NCI-H1694 treated with DMSO at 0.1 percent for 48 hours (cell line): ENCODE results near the gene FYN.
"Not testable (repeated sequence)": the region's sequence is repeated elsewhere in the genome, so short reads cannot be mapped to it uniquely, and the experiment has no call there.

ENCODE experiments used
- DNase-seq: peaks from one replicate; lab custom pipeline; 2025; lab: John Stamatoyannopoulos, UW

FYN gene

GRCh38 chr6:111680811-111681609 is 192.2 kb downstream of the FYN start:
- not testable (repeated sequence) for DNase-seq

GRCh38 chr6:111680015-111680712 is 193.1 kb downstream of the FYN start:
- DNase-seq, result no peak

- no peak for DNase-seq
Observed at GRCh38 chr6:111679126-111679858, 194.0 kb downstream of the FYN start.

GRCh38 chr6:111677249-111677990 is 195.8 kb downstream of the FYN start:
- no peak for DNase-seq

- no peak for DNase-seq
Observed at GRCh38 chr6:111676383-111676782, 196.9 kb downstream of the FYN start.

- DNase-seq, result no peak
Observed at GRCh38 chr6:111674883-111675282, 198.4 kb downstream of the FYN start.

GRCh38 chr6:111674413-111674812 is 198.8 kb downstream of the FYN start:
- DNase-seq, result no peak

GRCh38 chr6:111673937-111674336 is 199.3 kb downstream of the FYN start:
- no peak for DNase-seq

- DNase-seq, result no peak
Observed at GRCh38 chr6:111673532-111673931, 199.7 kb downstream of the FYN start.

GRCh38 chr6:111672761-111673450 is 200.3 kb downstream of the FYN start:
- no peak for DNase-seq

- no peak for DNase-seq
Observed at GRCh38 chr6:111669326-111669725, 203.9 kb downstream of the FYN start.

GRCh38 chr6:111668410-111668809 is 204.8 kb downstream of the FYN start:
- no peak for DNase-seq

GRCh38 chr6:111667931-111668330 is 205.3 kb downstream of the FYN start:
- DNase-seq, result no peak

- DNase-seq, result no peak
Observed at GRCh38 chr6:111666847-111667246, 206.4 kb downstream of the FYN start.

- no peak for DNase-seq
Observed at GRCh38 chr6:111664565-111665030, 208.7 kb downstream of the FYN start.

GRCh38 chr6:111663692-111664564 is 209.3 kb downstream of the FYN start:
- DNase-seq, result no peak

- no peak for DNase-seq
Observed at GRCh38 chr6:111662794-111663593, 210.3 kb downstream of the FYN start.

GRCh38 chr6:111662072-111662793 is 211.0 kb downstream of the FYN start:
- DNase-seq, result no peak

GRCh38 chr6:111661541-111662061 is 211.7 kb downstream of the FYN start:
- peak; percentile 11 for DNase-seq
